NOMO-1 (cell line): Measurements from ENCODE around the gene ARL9.

Experiments
- DNase-seq, 2 experiments: peaks; one replicate each; lab custom pipeline; 2025; ENCODE audit not compliant: unreplicated experiment in 2 of 2; lab: John Stamatoyannopoulos, UW

The ARL9 gene

GRCh38 chr4:56505269-56506130, at the start of gene ARL9:
Gene ARL9 (plus strand): TSS chr4:56505791. CDS start chr4:56505863, 72 bp downstream.
- DNase-seq: no peak

GRCh38 chr4:56460085-56460484, 45.5 kb upstream of the ARL9 start:
- no peak for DNase-seq

GRCh38 chr4:56462157-56462556, 43.4 kb upstream of the ARL9 start:
- no peak for DNase-seq

GRCh38 chr4:56463711-56464110, 41.9 kb upstream of the ARL9 start:
- no peak for DNase-seq

- DNase-seq: no peak
Measured at GRCh38 chr4:56464581-56464980, 41.0 kb upstream of the ARL9 start.

- DNase-seq: no peak
Measured at GRCh38 chr4:56465599-56466295, 39.8 kb upstream of the ARL9 start.

GRCh38 chr4:56466296-56466761, 39.3 kb upstream of the ARL9 start:
- peak in 1 of 2 experiments; percentile 46 for DNase-seq

- DNase-seq: no peak
Measured at GRCh38 chr4:56466910-56467283, 38.7 kb upstream of the ARL9 start.

GRCh38 chr4:56467284-56468096, 38.1 kb upstream of the ARL9 start, which contains the start of gene SRP72:
Gene SRP72 (plus strand): TSS chr4:56467617. CDS start chr4:56467636, 19 bp downstream.
- DNase-seq: peak; percentile 84 to 91

- DNase-seq: peak in 1 of 2 experiments; percentile 57
Measured at GRCh38 chr4:56468097-56468422, 37.5 kb upstream of the ARL9 start.

GRCh38 chr4:56469489-56470210, 35.9 kb upstream of the ARL9 start:
- DNase-seq: peak; percentile 31 to 57

- DNase-seq: no peak
Measured at GRCh38 chr4:56475917-56476316, 29.7 kb upstream of the ARL9 start.

GRCh38 chr4:56477192-56477702, 28.3 kb upstream of the ARL9 start:
- DNase-seq: no peak

GRCh38 chr4:56480691-56481090, 24.9 kb upstream of the ARL9 start:
- DNase-seq: peak; percentile 32 to 38

GRCh38 chr4:56496241-56496640, 9.3 kb upstream of the ARL9 start:
- DNase-seq: no peak

- DNase-seq: no peak
Measured at GRCh38 chr4:56511098-56511497, 5.5 kb downstream of the ARL9 start.

GRCh38 chr4:56512166-56512565, 6.6 kb downstream of the ARL9 start:
- no peak for DNase-seq

GRCh38 chr4:56513517-56513916, 7.9 kb downstream of the ARL9 start:
- DNase-seq: no peak

- peak; percentile 69 to 75 for DNase-seq
Measured at GRCh38 chr4:56530269-56531148, 24.9 kb downstream of the ARL9 start.
